Pons (tissue), 1 donor: Measurements from ENCODE around the gene KRTAP4-12.
A peak's percentile ranks its signal among the peaks of the same experiment; 100 is the strongest.
"Not testable (repeated sequence)": the region's sequence is repeated elsewhere in the genome, so short reads cannot be mapped to it uniquely, and the experiment has no call there.

Experiments used
- DNase-seq: peaks from one replicate; pipeline ENCODE4 v3.0.0-alpha.2; 2016; ENCODE audit warnings: low spot score

Gene KRTAP4-12

GRCh38 chr17:41125064-41125463 is 1.1 kb upstream of the KRTAP4-12 start:
- DNase-seq: no peak

- DNase-seq: not testable (repeated sequence)
These were observed 541 bp downstream of the KRTAP4-12 start for GRCh38 chr17:41123292-41123990.

GRCh38 chr17:41121742-41122141 is 2.2 kb downstream of the KRTAP4-12 start:
- no peak for DNase-seq

- peak; percentile 25 for DNase-seq
These were observed 4.0 kb downstream of the KRTAP4-12 start for GRCh38 chr17:41119696-41120690.

DNA sequence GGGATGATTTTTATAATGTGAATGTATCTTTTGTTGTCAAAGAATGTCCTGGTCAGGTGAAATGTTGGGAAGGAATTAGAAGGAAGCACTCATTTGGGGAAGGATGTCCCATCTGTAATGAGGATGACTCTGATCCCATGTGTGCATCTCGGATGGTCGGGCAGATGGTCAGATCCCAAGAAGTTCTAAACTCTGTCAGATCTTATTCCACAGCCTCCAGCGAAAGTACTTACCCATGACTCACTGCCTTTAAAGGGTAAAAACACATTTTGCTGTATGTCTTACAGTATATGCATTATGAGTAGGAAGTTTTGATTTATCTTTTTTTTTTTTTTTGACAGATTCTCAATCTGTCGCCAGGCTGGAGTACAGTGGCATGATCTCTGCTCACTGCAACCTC is 5.3 kb downstream of the KRTAP4-12 start:
- DNase-seq: no peak

- not testable (repeated sequence) for DNase-seq
These were observed 6.1 kb downstream of the KRTAP4-12 start, which contains the start of gene KRTAP4-11 for GRCh38 chr17:41117846-41118386. Gene KRTAP4-11 (minus strand): TSS chr17:41118373. CDS start chr17:41118315, 58 bp downstream.

DNA sequence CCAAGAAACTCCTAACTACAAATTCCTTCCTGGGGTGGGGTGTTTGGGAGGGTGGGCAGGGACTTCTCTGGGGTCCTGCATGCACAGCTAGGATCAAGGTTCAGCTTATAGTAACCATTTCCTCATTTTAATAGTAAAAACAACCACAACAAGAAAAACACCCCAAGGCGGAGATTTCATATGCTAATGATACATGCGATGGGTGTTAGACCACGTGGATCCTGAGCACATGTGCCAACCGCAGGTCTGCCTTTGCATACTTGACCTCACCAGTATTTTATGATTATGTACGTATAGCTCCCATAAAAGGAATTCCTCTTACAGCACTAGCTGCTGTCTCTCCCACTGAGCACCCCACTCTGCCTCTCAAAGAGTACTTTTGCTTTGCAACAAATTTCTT is 7.7 kb downstream of the KRTAP4-12 start:
- DNase-seq: no peak

DNA sequence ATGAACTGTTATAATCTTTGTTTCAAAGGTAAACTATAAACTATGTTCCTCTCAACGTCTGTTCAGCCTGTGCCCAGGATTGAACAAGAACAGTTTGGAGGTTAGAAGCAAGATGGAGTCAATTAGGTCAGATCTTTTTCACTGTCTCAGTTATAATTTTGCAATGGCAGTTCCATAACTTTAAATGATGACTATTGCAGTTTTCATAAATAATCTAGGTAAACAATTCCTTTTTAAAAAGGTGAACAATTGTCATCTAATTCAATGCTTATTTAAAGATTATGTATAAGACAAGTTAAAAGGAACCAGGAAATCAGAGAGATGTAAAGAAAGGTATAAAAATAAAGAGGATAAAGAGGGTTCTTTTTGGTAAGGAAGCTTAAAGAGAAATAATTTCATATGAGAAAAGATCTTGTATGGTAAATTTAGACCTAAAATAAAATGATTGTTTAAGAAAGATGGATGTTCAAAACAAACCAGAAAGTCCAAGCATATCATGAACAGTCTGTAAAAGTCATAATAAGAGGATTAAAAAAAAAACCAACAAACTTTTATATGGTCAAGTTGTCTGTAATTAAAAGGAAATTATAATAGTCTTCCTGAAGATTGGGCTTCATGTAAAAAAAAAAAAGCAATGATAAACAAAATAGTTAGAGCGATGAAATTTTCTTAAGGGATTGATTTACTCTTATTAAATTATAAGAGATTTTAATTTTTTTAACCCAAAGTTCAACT is 12.7 kb downstream of the KRTAP4-12 start:
- DNase-seq: no peak

DNA sequence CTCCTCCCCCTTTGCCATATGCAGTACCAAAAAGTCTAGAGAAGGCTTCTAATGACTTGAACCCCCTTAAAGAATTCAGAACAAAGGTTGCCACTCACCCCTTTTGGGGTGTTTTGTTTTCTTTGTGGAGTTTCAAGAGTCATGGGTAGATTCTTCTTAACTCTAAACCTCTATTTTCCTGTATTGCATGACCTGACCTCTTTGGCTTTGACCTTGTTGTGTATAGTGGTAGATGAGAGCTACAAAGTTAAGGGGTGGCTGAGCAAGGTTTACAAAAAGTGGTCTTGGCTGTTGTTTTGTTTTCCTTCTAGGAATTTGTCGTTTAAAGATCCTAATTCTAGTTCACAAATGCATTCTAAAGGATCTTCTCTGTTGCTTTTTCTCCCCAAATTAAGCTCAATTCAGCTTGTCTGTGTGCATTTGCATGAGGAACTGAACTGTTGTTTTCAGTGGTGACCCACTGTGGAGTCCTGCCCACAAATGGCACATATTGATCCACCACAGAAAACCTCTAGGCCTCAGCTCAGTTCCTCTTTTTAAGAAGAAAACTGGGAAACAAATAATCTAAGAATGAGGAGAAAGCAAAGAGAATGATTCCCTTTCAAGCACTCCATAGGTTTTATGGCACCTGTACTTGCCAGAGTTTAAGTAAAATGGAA is 15.1 kb downstream of the KRTAP4-12 start:
- DNase-seq: not testable (repeated sequence)

- DNase-seq: no peak
These were observed 16.0 kb downstream of the KRTAP4-12 start for GRCh38 chr17:41107941-41108450.

DNA sequence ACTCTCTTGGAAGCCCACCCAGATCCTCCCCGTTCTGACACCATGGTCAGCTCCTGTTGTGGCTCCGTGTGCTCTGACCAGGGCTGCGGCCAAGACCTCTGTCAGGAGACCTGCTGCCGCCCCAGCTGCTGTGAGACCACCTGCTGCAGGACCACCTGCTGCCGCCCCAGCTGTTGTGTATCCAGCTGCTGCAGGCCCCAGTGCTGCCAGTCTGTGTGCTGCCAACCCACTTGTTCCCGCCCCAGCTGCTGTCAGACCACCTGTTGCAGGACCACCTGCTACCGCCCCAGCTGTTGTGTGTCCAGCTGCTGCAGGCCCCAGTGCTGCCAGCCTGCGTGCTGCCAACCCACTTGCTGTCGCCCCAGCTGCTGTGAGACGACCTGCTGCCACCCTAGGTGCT is 18.6 kb downstream of the KRTAP4-12 start, which contains the start of gene KRTAP4-9:
KRTAP4-9 (plus strand) TSS at position 43 of the 400 bp plus-strand sequence; CDS start at position 43, 0 bp downstream.
- not testable (repeated sequence) for DNase-seq

- not testable (repeated sequence) for DNase-seq
These were observed 19.5 kb downstream of the KRTAP4-12 start for GRCh38 chr17:41104386-41105038.

GRCh38 chr17:41103896-41104295 is 20.1 kb downstream of the KRTAP4-12 start:
- no peak for DNase-seq

GRCh38 chr17:41101586-41102259 is 22.3 kb downstream of the KRTAP4-12 start, which contains the start of gene KRTAP4-16:
Gene KRTAP4-16 (minus strand): TSS chr17:41102209. CDS start chr17:41102209, 0 bp downstream.
- no peak for DNase-seq

- DNase-seq: not testable (repeated sequence)
These were observed 24.1 kb downstream of the KRTAP4-12 start for GRCh38 chr17:41099682-41100480.

GRCh38 chr17:41098481-41098880 is 25.5 kb downstream of the KRTAP4-12 start:
- DNase-seq: no peak

GRCh38 chr17:41098042-41098441 is 25.9 kb downstream of the KRTAP4-12 start, which contains the start of gene KRTAP4-8:
Gene KRTAP4-8 (minus strand): TSS chr17:41098142. CDS start chr17:41098084, 58 bp downstream.
- DNase-seq: no peak

GRCh38 chr17:41096055-41096454 is 27.9 kb downstream of the KRTAP4-12 start:
- no peak for DNase-seq
